Lung microvascular endothelial cell (primary cell): ENCODE results near the gene CIDEB. TPM values are rescaled to one million over a fixed set of nuclear protein-coding genes. Genes with fewer than 3 reads are reported as not detected.

ENCODE experiments used
- DNase-seq, 2 donors: peaks; one replicate each; pipeline versions ENCODE4 v3.0.0 to v3.0.0-alpha.2; 2010; ENCODE audit warnings: low read depth in 2 of 2
- total RNA-seq: library from RNA; depleted of rRNA; stranded (reverse); fragments of >200 nt; gene quantifications from 2 replicates; pipeline ENCODE4 v1.2.1, GENCODE V29; 2014

CIDEB gene
- total RNA-seq, 1 donor from 2014 or later: 2.6 TPM

DNA sequence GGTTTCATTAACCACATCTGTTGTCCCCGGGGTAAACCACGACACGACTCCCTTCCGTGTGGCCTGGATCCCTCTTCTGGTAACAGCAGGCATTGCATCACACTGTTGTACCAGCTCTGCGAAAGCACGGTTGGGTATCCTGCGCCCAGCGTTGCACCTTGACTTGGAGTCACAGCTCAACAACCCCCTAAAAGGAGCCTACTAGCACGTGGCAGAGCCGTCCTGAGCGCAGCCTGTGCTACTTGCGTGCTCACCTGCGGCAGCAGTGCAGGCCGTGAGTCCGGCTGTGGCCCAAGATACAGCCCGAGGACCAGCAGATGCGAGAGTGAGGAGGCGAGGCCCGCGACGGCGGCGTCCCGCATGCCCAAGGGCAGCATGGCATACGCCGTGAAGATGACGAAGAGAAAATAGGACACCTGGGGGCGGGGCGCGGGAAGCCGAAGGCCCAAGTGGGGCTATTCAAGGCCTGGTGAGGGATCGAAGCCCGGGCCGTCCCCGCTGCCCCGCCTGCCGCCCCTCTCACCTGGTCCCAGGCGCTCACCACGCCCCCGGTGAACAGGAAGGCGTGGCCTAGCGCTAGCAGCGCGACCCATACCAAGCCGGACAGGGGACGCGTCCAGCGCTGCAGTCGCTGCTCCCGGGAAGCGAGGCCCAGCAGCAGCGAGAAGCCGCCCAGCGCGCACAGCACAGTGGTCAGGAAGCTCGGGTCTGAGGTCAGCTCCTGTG, 24.7 kb upstream of the CIDEB start:
- peak; percentile 56 to 75 for DNase-seq

DNA sequence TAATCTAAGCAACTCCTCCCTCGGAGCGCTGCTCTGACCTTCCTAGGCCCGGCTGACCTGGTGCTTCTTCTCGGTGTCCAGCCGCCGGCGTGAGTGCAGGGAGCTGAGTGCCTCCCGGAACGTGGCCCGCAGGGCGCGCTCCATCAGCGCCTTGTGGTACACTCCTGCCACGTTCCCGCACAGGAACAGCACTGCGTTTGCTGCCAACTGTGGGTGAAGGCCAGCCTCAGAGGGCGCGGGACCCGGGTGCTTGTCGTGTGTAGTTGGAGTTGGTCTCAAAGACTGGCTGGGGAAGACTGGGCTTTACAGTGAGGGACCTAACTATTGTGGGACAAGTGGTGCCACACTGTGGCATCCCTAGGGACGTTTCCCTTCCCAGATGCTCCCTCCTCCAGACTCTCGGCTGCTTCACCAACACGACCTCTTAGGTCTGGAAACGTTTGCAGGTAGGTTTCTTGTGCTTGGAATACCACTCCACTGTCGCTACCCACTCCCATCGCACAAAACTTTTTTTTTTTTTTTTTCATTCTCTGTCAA, 24.0 kb upstream of the CIDEB start:
- no peak for DNase-seq

DNA sequence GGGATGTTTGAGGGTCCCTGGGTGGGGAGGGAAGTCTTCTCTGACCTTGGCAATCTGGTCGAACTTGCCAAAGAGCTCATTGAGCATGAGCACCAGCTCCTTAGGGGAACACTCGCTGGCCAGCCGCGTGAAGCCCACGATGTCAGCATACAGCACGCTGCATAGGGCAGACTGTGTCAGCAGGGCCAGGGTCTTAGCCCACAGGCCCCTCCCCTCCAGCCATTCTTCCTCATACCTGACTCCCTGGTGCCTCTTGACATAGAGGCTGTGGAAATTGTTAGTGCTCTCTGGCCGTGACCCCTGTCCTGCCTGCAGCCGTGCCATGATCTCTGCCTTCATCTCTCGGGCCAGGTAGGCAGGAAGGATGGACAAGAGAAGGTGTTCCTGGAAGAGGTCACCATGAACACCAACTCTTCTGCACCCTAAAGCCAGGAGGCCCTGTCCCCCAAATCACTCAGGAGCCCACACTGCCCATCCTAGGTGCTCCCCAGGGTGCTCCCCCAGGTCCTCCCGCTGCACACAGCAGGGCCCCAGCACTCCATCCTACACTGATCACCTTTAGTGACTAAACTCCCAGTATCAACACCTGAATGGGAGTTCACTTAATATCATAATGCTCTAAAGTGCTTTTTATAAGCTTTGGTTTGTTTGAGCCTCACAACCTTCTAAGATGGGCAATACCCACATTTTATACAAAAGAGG, 23.3 kb upstream of the CIDEB start:
- DNase-seq: no peak

DNA sequence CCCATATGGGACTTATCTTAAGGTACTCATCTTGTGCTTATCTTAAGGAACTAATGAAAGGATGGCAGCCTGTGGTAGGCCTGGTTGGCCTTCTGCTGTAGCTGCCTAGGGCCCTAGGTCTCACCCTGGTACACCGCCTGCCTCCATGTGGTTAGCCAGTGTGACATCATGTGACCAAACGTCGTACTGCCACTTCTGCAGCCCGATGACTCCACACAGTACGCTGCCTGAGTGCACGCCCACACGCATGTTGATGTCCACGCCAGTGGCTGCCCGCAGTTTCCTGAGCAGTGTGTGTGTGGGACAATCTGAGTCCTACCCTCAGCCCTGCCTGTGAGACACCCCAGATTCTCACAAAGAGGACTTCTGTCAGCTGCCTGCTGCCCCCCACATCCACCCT, 22.0 kb upstream of the CIDEB start:
- no peak for DNase-seq

DNA sequence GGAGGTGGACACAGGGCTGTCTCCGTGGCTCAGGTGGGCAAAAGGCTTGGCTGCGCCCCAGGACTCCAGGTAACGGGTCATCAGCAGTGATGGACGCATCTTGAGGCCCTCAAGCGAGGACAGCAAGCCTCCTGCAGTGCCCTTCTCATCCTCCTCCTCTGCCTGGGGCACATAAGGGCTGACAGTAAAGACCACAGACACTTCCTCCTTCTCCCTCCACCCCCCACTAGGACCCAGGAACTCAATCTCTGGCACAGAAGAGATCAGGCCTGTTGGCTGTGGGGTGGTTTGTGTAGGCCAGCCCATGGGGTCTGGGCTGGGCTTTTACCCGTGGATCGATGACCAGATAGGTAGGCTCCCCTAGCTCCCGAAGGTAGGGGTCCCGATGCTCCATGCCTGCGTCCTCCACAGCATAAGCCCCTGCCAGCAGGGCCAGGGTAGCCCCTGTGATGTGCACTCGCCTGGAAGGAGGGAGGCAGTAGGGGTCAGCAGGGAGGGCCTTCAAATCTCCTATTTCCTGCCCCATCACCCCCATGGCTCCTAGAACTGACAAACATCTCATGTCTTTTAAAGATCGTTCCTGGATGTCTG, 21.4 kb upstream of the CIDEB start:
- no peak for DNase-seq

DNA sequence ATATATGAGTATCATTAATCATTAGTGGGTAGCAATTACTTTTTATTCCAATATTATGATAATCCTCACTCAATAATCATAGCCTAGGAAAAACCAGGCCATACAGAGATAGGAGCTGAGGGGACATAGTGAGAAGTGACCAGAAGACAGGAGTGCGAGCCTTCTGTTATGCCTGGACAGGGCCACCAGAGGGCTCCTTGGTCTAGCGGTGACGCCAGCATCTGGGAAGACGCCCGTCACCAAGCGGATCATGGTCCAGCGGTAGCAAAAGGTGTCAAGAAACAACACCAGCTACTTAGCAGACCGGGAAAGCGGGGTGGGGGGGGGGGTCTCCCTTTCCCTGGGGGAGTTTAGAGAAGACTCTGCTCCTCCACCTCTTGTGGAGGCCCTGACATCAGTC, 20.1 kb upstream of the CIDEB start:
- DNase-seq: peak in 1 of 2 donors; percentile 40

DNA sequence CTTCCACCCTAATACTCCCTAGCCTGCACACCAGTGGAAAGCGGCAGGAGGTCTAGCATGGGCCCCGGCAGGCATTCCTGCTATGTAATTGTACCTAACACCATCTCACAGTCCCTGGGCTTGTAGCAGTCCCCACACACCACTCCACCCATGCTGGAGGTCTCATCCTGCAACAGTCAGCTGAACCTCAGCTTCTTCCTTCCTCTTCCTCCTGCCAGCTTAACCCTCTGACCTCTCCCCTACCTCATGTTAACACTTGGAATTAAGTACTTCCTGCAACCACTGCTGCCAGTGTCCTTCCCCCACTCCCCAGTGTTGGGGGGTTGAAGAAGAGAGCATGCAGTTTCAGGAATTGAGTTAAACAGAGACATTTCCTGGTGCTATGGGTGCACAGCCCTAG, 19.5 kb upstream of the CIDEB start:
- no peak for DNase-seq

DNA sequence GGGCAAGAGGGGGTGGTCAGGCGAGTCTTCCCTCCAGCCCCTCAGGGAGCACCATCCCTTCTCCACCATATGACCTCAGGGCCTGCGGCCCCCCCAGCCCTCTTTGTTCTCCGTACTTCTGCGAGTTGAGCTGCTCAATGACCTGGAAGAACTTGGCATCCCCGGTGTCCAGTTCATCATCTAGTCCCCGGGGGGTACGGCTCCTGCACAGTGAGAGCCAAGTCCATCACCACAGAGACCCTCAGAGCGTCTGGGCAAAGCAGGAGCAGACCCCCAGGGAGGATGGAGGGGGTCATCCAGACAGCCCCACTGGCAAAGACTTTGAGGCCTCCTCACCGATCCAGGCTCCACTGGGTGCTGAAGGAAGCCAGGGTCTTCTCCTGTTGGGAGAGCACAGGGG, 18.2 kb upstream of the CIDEB start:
- no peak for DNase-seq

DNA sequence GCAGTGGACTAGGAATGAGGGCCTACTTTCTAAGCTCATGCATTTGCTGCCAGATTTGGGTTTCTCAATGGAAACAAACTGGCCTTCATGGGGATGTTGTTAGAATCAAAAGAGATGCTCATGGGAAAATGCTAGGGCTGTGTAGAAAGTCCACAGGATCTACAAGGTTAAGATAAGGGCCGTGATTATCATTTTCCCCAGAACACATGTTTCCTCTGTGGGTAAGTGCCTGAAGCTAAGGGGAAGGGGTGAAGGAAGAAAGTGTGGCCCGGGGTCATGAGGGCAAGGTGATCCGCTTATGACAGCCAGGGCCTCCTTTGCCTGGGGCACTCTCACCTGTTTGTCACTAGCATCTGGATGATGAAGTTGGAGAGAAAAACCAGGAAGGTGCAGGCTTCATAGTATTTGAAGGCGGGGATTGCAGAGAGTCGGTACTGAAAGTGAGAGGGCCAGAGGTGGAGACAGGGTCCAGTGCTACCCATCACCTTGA, 17.3 kb upstream of the CIDEB start:
- no peak for DNase-seq

DNA sequence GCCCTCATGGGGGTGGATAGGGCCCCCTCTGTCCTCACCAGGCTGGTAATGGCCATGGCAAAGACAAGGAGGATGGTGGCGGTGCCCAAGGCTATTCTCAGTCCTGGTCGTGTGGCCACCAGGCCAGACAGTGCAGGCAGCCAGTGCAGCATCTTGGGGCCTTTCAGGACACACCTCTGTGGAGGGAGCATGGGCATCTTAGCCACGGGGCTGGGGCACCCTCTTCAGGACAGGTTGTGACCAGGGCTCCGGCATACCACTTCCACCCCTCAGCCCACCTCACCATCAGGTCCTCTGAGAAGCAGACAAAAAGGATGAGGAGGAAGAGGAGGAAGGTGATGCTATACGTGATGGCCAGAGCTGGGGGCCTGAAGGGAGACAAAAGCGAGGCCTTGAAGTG, 16.2 kb upstream of the CIDEB start:
- no peak for DNase-seq

DNA sequence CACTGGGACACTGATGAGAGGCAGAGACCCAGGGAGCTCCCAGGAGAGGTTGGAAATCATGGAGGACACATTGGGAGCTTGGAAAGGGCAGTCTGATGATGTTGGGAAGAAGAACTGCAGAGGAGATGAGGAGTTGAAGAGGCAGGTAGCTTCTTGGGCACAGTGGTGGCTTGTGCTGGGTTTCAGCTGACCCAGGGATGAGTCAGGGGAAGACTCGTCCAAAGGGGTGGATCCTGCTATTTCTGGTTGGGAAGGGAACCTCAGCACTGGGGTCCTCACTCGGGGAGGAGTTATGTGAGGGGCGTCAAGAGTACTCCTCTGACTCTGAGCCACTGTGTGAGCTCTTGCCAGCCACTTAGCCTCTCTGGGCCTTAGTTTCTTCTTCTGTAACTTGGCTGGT, 15.6 kb upstream of the CIDEB start:
- no peak for DNase-seq

DNA sequence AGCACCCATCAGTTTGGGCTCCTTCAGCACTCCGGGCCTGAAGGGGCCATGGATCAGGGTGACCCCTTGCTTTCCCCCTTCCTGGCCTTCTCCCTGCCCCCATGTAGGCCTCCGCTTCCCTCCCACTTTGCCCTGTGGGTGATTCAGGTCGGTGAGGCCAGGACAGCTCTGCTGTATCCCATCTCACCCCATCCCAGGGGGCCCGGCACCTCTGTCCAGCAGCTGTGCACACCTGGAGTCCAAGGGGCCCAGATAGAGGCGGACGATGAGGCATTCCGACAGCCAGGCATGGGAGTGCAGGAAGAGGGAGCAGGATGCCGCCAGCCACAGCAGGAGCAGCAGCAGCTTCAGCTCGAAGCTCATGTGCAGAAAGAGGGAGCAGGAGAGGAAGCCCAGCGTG, 14.9 kb upstream of the CIDEB start:
- DNase-seq: no peak

DNA sequence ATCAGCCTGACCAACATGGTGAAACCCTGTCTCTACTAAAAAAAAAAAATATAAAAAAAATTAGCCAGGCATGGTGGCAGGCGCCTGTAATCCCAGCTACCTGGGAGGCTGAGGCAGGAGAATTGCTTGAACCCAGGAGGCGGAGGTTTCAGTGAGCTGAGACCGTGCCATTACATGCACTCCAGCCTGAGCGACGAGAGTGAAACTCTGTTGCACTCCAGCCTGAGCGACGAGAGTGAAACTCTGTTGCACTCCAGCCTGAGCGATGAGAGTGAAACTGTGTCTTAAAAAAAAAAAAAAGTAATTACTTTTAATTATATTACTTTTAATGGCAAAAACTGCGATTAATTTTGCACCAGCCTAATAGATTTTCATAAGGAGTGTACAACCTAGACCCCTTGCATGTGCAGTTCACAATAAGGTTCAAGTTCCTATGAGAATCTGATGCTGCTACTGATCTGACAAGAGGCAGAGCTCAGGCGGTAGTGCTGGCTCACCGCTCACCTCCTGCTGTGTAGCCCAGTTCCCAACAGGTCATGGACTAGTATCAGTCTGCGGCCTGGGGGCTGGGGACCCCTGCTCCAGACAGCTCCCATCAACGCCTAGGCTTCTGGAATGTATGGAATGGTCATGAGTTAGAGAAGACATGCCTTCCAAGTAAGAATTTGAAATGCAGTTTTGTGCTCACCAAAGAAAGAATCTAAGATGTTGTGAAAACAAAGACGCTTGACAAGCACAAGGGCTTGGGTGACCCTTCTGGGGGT, 13.6 kb upstream of the CIDEB start:
- no peak for DNase-seq

DNA sequence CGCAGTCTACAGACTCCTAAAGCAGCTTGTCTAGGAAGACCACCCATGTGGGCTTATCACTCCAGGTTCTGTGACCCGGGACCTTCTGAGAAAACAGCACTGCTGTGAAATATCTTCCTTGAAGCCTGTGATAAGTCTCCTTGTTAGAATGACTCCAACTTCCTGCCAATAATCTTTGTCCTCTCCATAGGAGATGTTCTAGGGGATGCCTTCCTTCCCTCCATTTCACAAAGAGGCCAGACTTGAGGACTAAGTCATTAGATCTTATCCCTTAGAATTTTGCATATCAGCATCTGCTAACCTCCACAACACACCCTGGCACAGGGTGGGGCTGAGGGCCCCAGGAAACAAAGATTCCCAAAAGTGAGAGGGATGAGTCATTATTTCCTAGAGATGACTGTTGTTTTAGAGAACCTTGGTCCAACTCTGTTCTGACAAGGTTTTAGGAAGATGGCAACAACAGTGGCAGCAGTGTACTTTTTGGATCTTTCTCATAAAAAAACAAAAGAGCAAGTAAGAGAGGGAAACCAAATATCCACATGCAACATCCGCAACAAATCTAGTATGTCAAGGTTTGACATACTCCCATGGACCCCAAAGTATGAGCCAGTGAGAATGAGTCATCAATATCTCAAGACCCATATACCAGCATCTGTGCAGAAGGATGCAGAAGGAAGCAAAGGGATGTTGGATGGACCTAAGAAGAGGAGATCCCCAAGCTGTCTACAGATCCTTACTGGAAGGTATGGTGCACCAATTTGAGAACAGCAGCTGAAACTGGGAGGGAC, 9.6 kb upstream of the CIDEB start:
- peak in 1 of 2 donors; percentile 29 for DNase-seq

DNA sequence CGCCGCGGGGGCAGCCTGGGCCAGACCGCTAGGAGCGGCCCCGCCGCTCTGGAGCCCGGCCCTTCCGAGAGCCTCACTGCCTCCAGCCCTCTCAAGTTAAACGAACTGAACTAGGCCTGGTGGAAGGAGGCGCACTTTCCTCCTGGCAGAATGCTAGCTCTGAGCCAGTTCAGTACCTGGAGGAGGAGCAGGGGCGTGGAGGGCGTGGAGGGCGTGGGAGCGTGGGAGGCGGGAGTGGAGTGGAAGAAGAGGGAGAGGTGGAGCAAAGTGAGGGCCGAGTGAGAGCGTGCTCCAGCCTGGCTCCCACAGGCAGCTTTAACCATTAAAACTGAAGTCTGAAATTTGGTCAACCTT, 8.8 kb upstream of the CIDEB start:
- DNase-seq: no peak

DNA sequence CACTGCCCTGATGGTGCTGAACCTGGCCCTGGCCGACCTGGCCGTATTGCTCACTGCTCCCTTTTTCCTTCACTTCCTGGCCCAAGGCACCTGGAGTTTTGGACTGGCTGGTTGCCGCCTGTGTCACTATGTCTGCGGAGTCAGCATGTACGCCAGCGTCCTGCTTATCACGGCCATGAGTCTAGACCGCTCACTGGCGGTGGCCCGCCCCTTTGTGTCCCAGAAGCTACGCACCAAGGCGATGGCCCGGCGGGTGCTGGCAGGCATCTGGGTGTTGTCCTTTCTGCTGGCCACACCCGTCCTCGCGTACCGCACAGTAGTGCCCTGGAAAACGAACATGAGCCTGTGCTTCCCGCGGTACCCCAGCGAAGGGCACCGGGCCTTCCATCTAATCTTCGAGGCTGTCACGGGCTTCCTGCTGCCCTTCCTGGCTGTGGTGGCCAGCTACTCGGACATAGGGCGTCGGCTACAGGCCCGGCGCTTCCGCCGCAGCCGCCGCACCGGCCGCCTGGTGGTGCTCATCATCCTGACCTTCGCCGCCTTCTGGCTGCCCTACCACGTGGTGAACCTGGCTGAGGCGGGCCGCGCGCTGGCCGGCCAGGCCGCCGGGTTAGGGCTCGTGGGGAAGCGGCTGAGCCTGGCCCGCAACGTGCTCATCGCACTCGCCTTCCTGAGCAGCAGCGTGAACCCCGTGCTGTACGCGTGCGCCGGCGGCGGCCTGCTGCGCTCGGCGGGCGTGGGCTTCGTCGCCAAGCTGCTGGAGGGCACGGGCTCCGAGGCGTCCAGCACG, 8.2 kb upstream of the CIDEB start:
- peak; percentile 66 to 80 for DNase-seq

DNA sequence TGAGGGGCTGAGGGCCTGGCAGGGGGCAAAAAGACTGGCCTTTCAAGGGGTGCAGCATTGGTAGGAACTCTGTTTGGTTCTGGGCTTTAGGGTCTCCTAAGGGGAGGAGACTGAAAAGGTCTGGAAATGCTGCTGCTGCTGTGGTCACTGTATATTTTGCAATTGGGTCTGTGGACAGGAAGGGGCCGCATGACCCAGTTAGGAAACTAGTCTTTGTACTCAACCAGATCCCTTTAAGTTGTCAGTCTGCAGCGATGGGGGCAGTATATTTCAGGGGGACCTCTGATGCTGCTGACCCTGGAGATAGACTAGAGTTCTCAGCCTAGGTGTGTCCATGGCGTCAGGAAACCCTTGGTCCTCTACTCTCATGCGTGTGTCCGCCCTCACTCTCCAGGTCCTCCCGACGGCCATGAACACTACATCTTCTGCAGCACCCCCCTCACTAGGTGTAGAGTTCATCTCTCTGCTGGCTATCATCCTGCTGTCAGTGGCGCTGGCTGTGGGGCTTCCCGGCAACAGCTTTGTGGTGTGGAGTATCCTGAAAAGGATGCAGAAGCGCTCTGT, 7.5 kb upstream of the CIDEB start:
- no peak for DNase-seq

DNA sequence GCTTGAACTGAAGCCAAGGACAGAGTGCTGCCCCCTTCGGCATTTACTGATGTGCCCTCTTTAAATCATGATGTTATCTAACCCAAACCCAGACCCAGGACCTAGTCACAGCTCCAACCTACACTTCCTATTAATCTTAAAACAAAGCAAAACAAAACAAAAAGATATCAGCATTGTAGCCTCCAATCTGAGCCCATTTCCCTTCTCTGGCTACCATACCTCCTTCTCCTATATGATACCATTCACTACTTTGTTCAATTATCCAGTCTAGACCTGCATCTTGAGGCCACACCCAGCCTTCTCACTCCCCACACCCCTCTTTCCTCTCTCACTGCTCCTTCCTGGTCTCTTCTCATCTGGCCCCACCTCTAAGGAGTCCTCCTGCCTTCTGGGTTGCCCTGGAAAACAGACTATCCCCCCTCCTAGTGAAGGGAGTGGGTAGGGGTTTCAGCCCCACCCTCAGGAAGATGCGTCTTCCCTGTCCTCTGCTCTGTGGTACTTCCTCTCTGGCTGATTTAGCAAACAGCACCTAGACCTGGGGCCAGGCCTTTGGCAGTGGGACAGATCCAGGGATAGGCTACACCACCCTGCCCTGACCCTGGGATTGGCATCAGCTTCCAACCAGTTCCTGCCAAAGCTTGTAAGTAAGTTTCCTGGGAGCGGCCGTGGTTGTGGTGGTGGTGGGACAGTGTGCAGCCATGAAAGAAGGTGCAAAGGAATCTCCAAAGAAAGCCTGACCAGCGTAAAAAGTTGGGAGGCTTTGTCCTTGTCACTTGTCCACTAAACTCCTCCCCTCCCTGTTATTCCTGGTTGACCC, 6.8 kb upstream of the CIDEB start:
- DNase-seq: no peak

DNA sequence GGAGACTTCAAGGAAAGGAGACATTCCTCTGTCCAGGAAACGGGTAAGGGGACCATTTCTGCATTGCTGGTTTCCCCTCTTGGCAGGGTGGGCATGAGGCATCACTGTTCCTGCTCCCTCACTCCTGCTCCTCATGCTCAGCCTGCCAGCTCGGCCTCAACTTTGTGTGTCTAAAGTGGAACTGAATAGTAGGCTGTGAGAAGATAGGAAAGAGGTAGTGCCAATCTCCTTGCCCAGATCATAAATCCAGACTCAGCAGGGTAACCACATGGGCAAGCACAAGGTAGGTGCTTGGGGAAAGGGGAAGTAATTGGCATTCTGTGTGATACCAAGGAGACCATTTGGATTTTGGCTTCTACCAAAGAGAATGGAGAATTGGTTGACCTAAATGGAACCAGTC, 6.1 kb upstream of the CIDEB start:
- DNase-seq: no peak
